SK-N-SH treated with all-trans-retinoic acid at 6 μM for 48 hours (cell line): ENCODE results near the gene ZSCAN12.

ENCODE experiments used
- ATAC-seq: fragments of 200-7000 bp; cut with Tn5 transposase; 3 replicates; pipeline ENCODE4 v1.9.1; 2020; ENCODE audit warnings: mild to moderate bottlenecking, moderate library complexity
- ARNTL ChIP-seq: fragments of 450-650 bp; formaldehyde crosslinking; IDR thresholded peaks from 2 replicates; pipeline ENCODE4 v1.5.0; 2020; ENCODE audit warnings: low read depth, mild to moderate bottlenecking, moderate library complexity, borderline replicate concordance
- BACH2 ChIP-seq: fragments of 250-450 bp; sonication (Bioruptor Pico); IDR thresholded peaks from 2 replicates; pipeline ENCODE4 v1.9.0; 2021; ENCODE audit warnings: mild to moderate bottlenecking, borderline replicate concordance
- CREB5 ChIP-seq: fragments of 250-450 bp; sonication (Bioruptor Pico); IDR thresholded peaks from 2 replicates; pipeline ENCODE4 v1.5.1; 2020; ENCODE audit warnings: low read depth, mild to moderate bottlenecking, moderate library complexity
- CSDC2 ChIP-seq: fragments of 250-450 bp; sonication (Bioruptor Pico); IDR thresholded peaks from 2 replicates; pipeline ENCODE4 v1.5.0; 2020; ENCODE audit warnings: mild to moderate bottlenecking, moderate library complexity
- CSRNP3 ChIP-seq: fragments of 250-450 bp; sonication (Bioruptor Pico); IDR thresholded peaks from 2 replicates; pipeline ENCODE4 v1.5.1; 2021; ENCODE audit warnings: mild to moderate bottlenecking, moderate library complexity
- ESRRG ChIP-seq: fragments of 250-450 bp; sonication (Bioruptor Pico); IDR thresholded peaks from 2 replicates; pipeline ENCODE4 v1.6.1; 2021; ENCODE audit warnings: mild to moderate bottlenecking
- GLIS3 ChIP-seq: fragments of 250-450 bp; sonication (Bioruptor Pico); IDR thresholded peaks from 2 replicates; pipeline ENCODE4 v1.5.0; 2020; ENCODE audit warnings: mild to moderate bottlenecking, moderate library complexity
- ISL1 ChIP-seq: fragments of 250-450 bp; sonication (Bioruptor Pico); IDR thresholded peaks from 2 replicates; pipeline ENCODE4 v2.1.2; 2022; ENCODE audit warnings: mild to moderate bottlenecking, moderate library complexity
- OSR1 ChIP-seq: fragments of 250-450 bp; sonication (Bioruptor Pico); IDR thresholded peaks from 2 replicates; pipeline ENCODE4 v1.8.0; 2022; ENCODE audit warnings: moderate library complexity, mild to moderate bottlenecking, inconsistent platforms
- PATZ1 ChIP-seq: fragments of 250-450 bp; sonication (Bioruptor Pico); IDR thresholded peaks from 2 replicates; pipeline ENCODE4 v1.8.0; 2020; ENCODE audit warnings: mild to moderate bottlenecking, moderate library complexity, borderline replicate concordance
- POU6F1 ChIP-seq: fragments of 250-450 bp; sonication (Bioruptor Pico); IDR thresholded peaks from 2 replicates; pipeline ENCODE4 v1.8.0; 2021; ENCODE audit warnings: low read depth, mild to moderate bottlenecking, moderate library complexity, borderline replicate concordance
- PPARA ChIP-seq: fragments of 250-450 bp; sonication (Bioruptor Pico); IDR thresholded peaks from 2 replicates; pipeline ENCODE4 v1.5.0; 2020; ENCODE audit warnings: mild to moderate bottlenecking, borderline replicate concordance
- RARB ChIP-seq: fragments of 250-450 bp; sonication (Bioruptor Pico); IDR thresholded peaks from 2 replicates; pipeline ENCODE4 v1.8.0; 2021; ENCODE audit warnings: mild to moderate bottlenecking, moderate library complexity
- SNAI2 ChIP-seq: fragments of 250-450 bp; sonication (Bioruptor Pico); IDR thresholded peaks from 2 replicates; pipeline ENCODE4 v1.5.0; 2020; ENCODE audit warnings: mild to moderate bottlenecking, moderate library complexity
- TCF4 ChIP-seq: fragments of 250-450 bp; sonication (Bioruptor Pico); IDR thresholded peaks from 2 replicates; pipeline ENCODE4 v1.8.0; 2021; ENCODE audit warnings: mild to moderate bottlenecking, moderate library complexity, borderline replicate concordance
- TOX ChIP-seq: fragments of 250-450 bp; sonication (Bioruptor Pico); IDR thresholded peaks from 2 replicates; pipeline ENCODE4 v1.8.0; 2021; ENCODE audit warnings: mild to moderate bottlenecking, moderate library complexity, borderline replicate concordance
- ZC3H10 ChIP-seq: fragments of 250-450 bp; sonication (Bioruptor Pico); IDR thresholded peaks from 2 replicates; pipeline ENCODE4 v1.5.1; 2021; ENCODE audit warnings: mild to moderate bottlenecking, moderate library complexity
- ZFP3 ChIP-seq: fragments of 250-450 bp; sonication (Bioruptor Pico); IDR thresholded peaks from 2 replicates; pipeline ENCODE4 v1.5.0; 2020; ENCODE audit warnings: mild to moderate bottlenecking, moderate library complexity
- ZFP30 ChIP-seq: fragments of 450-650 bp; formaldehyde crosslinking; IDR thresholded peaks from 2 replicates; pipeline ENCODE4 v1.5.0; 2022; ENCODE audit warnings: mild to moderate bottlenecking, moderate library complexity
- ZNF565 ChIP-seq: fragments of 450-650 bp; formaldehyde crosslinking; conservative IDR thresholded peaks from 2 replicates; pipeline ENCODE4 v1.5.0; 2020; ENCODE audit warnings: low read depth, mild to moderate bottlenecking, moderate library complexity
- ZNF70 ChIP-seq: fragments of 450-650 bp; formaldehyde crosslinking; IDR thresholded peaks from 2 replicates; pipeline ENCODE4 v1.5.0; 2020; ENCODE audit warnings: mild to moderate bottlenecking, moderate library complexity
- ZNF8 ChIP-seq: fragments of 450-650 bp; formaldehyde crosslinking; IDR thresholded peaks from 2 replicates; pipeline ENCODE4 v1.5.0; 2020; ENCODE audit warnings: mild to moderate bottlenecking, moderate library complexity

The ZSCAN12 gene

GRCh38 chr6:28347119-28347518 lies 52.4 kb downstream of the ZSCAN12 start:
- TF ChIP-seq CSRNP3 (CRISPR knock-in tag), result no peak
- no peak for TF ChIP-seq OSR1 (CRISPR knock-in tag)
- no peak for TF ChIP-seq ZC3H10 (CRISPR knock-in tag)
- no peak for TF ChIP-seq ZNF70 (CRISPR knock-in tag)
- no peak for ATAC-seq

GRCh38 chr6:28345201-28345600 lies 54.3 kb downstream of the ZSCAN12 start:
- no peak for ATAC-seq
- TF ChIP-seq ZFP30 (CRISPR knock-in tag) (no peak), ZNF565 (no peak), CREB5 (CRISPR knock-in tag) (no peak), ZNF8 (CRISPR knock-in tag) (no peak), PPARA (CRISPR knock-in tag) (no peak), ZFP3 (CRISPR knock-in tag) (no peak), ARNTL (CRISPR knock-in tag) (no peak), SNAI2 (no peak), ESRRG (CRISPR knock-in tag) (no peak), CSDC2 (no peak), TOX (CRISPR knock-in tag) (no peak), TCF4 (CRISPR knock-in tag) (no peak), ZC3H10 (CRISPR knock-in tag) (no peak), POU6F1 (no peak), ZNF70 (CRISPR knock-in tag) (no peak), BACH2 (CRISPR knock-in tag) (no peak), RARB (CRISPR knock-in tag) (no peak), PATZ1 (CRISPR knock-in tag) (no peak)

- no peak for TF ChIP-seq ZNF70 (CRISPR knock-in tag)
- no peak for TF ChIP-seq POU6F1
- no peak for TF ChIP-seq GLIS3
- TF ChIP-seq BACH2 (CRISPR knock-in tag), result no peak
- no peak for TF ChIP-seq PPARA (CRISPR knock-in tag)
- TF ChIP-seq PATZ1 (CRISPR knock-in tag), result no peak
- TF ChIP-seq ISL1 (CRISPR knock-in tag), result no peak
- no peak for TF ChIP-seq TCF4 (CRISPR knock-in tag)
- no peak for TF ChIP-seq TOX (CRISPR knock-in tag)
- TF ChIP-seq ZNF565, result no peak
- no peak for TF ChIP-seq ZNF8 (CRISPR knock-in tag)
- TF ChIP-seq ARNTL (CRISPR knock-in tag), result no peak
- no peak for TF ChIP-seq RARB (CRISPR knock-in tag)
- TF ChIP-seq ZC3H10 (CRISPR knock-in tag), result no peak
- no peak for TF ChIP-seq ZFP3 (CRISPR knock-in tag)
- no peak for TF ChIP-seq ZFP30 (CRISPR knock-in tag)
- no peak for TF ChIP-seq ESRRG (CRISPR knock-in tag)
Observed at GRCh38 chr6:28343898-28344677, 55.5 kb downstream of the ZSCAN12 start.

More at GRCh38 chr6:28343898-28344677, 55.5 kb downstream of the ZSCAN12 start:
- no peak for ATAC-seq
